ENCODE measurements around the gene RSPRY1.

Gene RSPRY1

DNA sequence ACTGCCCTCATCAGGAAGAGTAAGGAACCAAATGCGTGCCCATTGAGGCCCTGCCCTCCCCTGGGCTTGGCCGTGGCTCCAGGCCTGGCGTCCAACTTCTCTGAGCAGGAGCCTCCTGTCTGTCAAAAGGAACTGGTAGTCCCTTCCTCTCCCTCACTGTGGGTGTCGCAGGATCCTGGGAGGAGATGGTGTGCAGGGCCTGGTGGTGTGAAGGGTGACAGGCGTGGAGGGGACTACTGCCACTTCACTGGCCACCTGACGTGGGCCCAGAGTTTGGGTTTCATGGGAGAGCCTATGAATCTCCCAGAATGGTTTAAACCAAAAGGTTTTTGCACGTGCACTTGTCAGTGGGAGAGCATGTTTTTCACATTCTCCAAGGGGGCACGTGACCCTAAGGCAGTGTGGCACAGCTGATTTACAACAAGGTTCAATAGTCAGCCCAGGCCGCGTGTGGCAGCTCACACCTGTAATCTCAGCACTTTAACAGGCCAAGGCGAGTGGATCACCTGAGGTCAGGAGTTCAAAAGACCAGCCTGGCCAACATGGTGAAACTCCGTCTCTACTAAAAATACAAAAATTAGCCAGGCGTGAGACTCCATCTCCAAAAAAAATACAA is 71.4 kb downstream of the RSPRY1 start:
- no CpG with 5 or more reads among the region's 13 CpGs for WGBS (ENCODE audit: extremely low coverage, insufficient coverage, insufficient read length)
- Histone ChIP-seq H3K4me3 (ENCODE audit: low read depth, low read length) (no peak overlapping the region), H2BK120ac (ENCODE audit: insufficient read depth, low read length, poor library complexity) (no peak overlapping the region), H3K4me2 (ENCODE audit: low read length) (no peak overlapping the region), H3K27me3 (ENCODE audit: insufficient read depth, low read length) (no peaks in the 10 kb centered on the region), H3K4ac (ENCODE audit: low read depth, low read length) (no peak overlapping the region), H3K79me2 (ENCODE audit: control insufficient read depth, insufficient read depth, low read length, poor library complexity) (no peaks in the 10 kb centered on the region), H3K9me3 (ENCODE audit: insufficient read depth, low read depth, low read length) (no peaks in the 10 kb centered on the region), H2BK12ac (ENCODE audit: low read length) (no peak overlapping the region), H3K36me3 (ENCODE audit: control insufficient read depth in 1 of 2, insufficient read depth in 2 of 2, low read length in 2 of 2) (peaks cover 0 to under 1% of the 10 kb centered on the region in 2 experiments), H2AFZ (ENCODE audit: insufficient read depth, low read length, poor library complexity) (no peak overlapping the region), H4K91ac (ENCODE audit: low read depth, low read length) (no peak overlapping the region), H4K12ac (ENCODE audit: low read depth, low read length) (no peak overlapping the region), H3K4me1 (ENCODE audit: control insufficient read depth in 1 of 2, insufficient read depth in 2 of 2, low read length in 2 of 2) (peaks cover 8 to 9% of the 10 kb centered on the region in 2 experiments), H2AK5ac (ENCODE audit: low read length) (no peak overlapping the region), H3K79me1 (ENCODE audit: low read length) (peaks cover 4% of the 10 kb centered on the region), H2BK5ac (ENCODE audit: low read depth, low read length, poor library complexity) (no peak overlapping the region), H3K23ac (ENCODE audit: low read length) (no peak overlapping the region), H3K14ac (ENCODE audit: low read length) (no peak overlapping the region), H4K8ac (ENCODE audit: low read depth, low read length) (no peak overlapping the region), H3K18ac (ENCODE audit: low read length) (no peak overlapping the region), H3K27ac (ENCODE audit: low read depth, low read length) (no peak overlapping the region), H3K9ac (ENCODE audit: low read length) (no peak overlapping the region)
- DNase-seq, result no peak

DNA sequence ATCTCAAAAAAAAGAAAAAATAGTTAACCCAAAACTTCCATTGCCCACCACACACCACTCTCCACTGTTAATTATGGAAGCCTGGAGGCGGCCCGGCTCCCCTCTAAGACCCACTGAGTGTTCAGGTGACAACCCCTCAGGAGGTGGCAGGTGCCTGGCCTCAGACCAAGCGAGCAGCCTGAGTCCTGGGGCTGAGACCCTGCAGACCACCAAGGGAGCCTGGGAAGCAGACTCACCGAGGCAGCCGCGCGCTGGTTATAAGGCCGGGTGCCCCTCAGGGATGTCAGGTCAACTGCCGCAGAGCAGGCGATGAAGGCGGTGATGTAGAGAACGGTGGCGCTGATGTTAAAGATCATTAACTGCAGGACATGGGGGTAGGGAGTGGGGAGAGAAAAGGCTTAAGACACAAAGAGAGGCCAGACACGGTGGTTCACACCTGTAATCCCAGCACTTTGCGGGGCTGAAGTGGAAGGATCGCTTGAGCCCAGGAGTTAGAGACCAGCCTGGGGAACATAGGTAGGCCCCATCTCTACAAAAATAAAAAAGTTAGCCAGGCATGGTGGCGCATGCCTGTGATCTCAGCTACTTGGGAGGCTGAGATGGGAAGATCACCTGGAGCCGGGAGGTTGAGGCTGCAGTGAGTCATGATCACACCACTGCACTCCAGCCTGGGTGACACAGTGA is 72.2 kb downstream of the RSPRY1 start:
- Histone ChIP-seq H3K4ac (ENCODE audit: low read depth, low read length) (no peak overlapping the region), H2AK5ac (ENCODE audit: low read length) (no peak overlapping the region), H3K4me1 (ENCODE audit: control insufficient read depth in 1 of 2, insufficient read depth in 2 of 2, low read length in 2 of 2) (peaks cover 8 to 9% of the 10 kb centered on the region in 2 experiments), H2BK5ac (ENCODE audit: low read depth, low read length, poor library complexity) (no peak overlapping the region), H3K4me3 (ENCODE audit: low read depth, low read length) (no peak overlapping the region), H3K14ac (ENCODE audit: low read length) (no peak overlapping the region), H4K8ac (ENCODE audit: low read depth, low read length) (no peak overlapping the region), H2AFZ (ENCODE audit: insufficient read depth, low read length, poor library complexity) (no peak overlapping the region), H3K4me2 (ENCODE audit: low read length) (no peak overlapping the region), H3K79me2 (ENCODE audit: control insufficient read depth, insufficient read depth, low read length, poor library complexity) (no peaks in the 10 kb centered on the region), H3K79me1 (ENCODE audit: low read length) (peaks cover 4% of the 10 kb centered on the region), H4K12ac (ENCODE audit: low read depth, low read length) (no peak overlapping the region), H3K36me3 (ENCODE audit: control insufficient read depth in 1 of 2, insufficient read depth in 2 of 2, low read length in 2 of 2) (no peaks in the 10 kb centered on the region), H2BK12ac (ENCODE audit: low read length) (no peak overlapping the region), H3K23ac (ENCODE audit: low read length) (no peak overlapping the region), H3K18ac (ENCODE audit: low read length) (no peak overlapping the region), H3K27ac (ENCODE audit: low read depth, low read length) (no peak overlapping the region), H3K27me3 (ENCODE audit: insufficient read depth, low read length) (no peaks in the 10 kb centered on the region), H3K9ac (ENCODE audit: low read length) (no peak overlapping the region), H2BK120ac (ENCODE audit: insufficient read depth, low read length, poor library complexity) (no peak overlapping the region), H3K9me3 (ENCODE audit: insufficient read depth, low read depth, low read length) (no peaks in the 10 kb centered on the region), H4K91ac (ENCODE audit: low read depth, low read length) (no peak overlapping the region)
- WGBS (ENCODE audit: extremely low coverage, insufficient coverage, insufficient read length), result no CpG with 5 or more reads among the region's 18 CpGs
- no peak for DNase-seq

DNA sequence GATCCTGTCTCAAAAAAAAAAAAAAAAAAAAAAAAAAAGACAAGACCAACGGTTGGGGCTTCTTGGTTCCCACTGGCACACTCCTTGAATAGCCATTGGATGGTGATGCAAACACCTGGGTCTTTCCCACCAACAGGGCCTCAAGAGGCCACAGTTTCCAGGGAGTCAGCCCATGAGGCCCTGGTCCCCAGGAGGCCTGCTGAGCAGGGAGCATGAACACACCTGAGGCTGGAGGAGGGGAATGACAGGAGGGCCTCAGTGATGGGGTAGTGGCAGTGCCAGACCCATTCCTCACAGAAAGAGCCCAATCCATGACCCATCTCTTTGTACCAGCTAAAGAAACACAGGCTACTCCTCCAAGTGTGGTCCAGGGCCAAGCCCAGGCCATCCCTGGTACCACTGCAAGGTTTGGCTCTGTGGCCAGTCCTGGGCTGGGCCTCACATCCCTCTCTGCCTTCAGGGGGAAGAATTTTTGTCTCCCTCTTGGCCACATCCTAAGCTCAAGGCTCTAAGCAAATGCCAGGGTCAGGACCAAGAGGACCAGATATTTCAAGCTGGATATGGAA is 72.9 kb downstream of the RSPRY1 start:
- Histone ChIP-seq H2BK120ac (ENCODE audit: insufficient read depth, low read length, poor library complexity) (no peak overlapping the region), H3K18ac (ENCODE audit: low read length) (no peak overlapping the region), H4K91ac (ENCODE audit: low read depth, low read length) (no peak overlapping the region), H3K23ac (ENCODE audit: low read length) (no peak overlapping the region), H3K79me1 (ENCODE audit: low read length) (peaks cover 4% of the 10 kb centered on the region), H4K8ac (ENCODE audit: low read depth, low read length) (no peak overlapping the region), H3K9ac (ENCODE audit: low read length) (no peak overlapping the region), H3K9me3 (ENCODE audit: insufficient read depth, low read depth, low read length) (no peaks in the 10 kb centered on the region), H2BK12ac (ENCODE audit: low read length) (no peak overlapping the region), H3K4me3 (ENCODE audit: low read depth, low read length) (no peak overlapping the region), H3K4me1 (ENCODE audit: control insufficient read depth in 1 of 2, insufficient read depth in 2 of 2, low read length in 2 of 2) (peaks cover 8 to 9% of the 10 kb centered on the region in 2 experiments), H3K4me2 (ENCODE audit: low read length) (no peak overlapping the region), H2AK5ac (ENCODE audit: low read length) (peak overlapping the region; percentile 49), H4K12ac (ENCODE audit: low read depth, low read length) (no peak overlapping the region), H2AFZ (ENCODE audit: insufficient read depth, low read length, poor library complexity) (no peak overlapping the region), H3K27ac (ENCODE audit: low read depth, low read length) (no peak overlapping the region), H3K14ac (ENCODE audit: low read length) (no peak overlapping the region), H2BK5ac (ENCODE audit: low read depth, low read length, poor library complexity) (no peak overlapping the region), H3K27me3 (ENCODE audit: insufficient read depth, low read length) (no peaks in the 10 kb centered on the region), H3K36me3 (ENCODE audit: control insufficient read depth in 1 of 2, insufficient read depth in 2 of 2, low read length in 2 of 2) (no peaks in the 10 kb centered on the region), H3K79me2 (ENCODE audit: control insufficient read depth, insufficient read depth, low read length, poor library complexity) (no peaks in the 10 kb centered on the region), H3K4ac (ENCODE audit: low read depth, low read length) (no peak overlapping the region)
- no peak for DNase-seq
- no CpG with 5 or more reads among the region's 1 CpG for WGBS (ENCODE audit: extremely low coverage, insufficient coverage, insufficient read length)

DNA sequence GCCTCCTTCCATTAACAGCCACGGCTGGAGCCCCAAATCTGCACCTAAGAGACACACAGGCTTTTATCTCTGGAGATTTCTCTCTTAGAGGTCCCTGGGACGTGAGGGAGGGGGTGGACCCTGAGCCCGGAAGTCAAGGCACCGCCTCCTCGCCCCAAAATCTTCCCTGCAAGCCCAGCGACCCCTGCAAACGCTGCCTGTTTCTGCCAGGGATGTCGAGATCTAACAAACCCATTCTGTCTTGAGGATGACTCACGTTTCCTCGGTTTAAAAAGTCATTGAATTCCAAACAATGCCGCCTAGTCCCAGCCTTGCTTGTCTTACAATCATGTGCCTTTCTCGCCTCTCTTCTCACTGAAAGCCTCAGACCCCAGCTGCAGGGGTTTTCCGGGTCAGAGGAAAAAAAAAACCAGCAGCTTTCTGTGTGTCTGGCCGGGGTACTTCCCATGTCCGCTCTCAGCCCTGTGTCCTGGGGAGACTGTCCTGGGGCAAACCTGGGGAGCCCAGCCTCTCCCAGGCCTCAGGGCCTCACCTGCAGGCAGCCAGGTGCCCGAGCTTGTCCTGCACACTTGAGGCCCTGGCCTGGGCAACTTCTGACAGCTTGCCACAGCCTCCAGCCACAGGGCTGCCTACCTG is 74.3 kb downstream of the RSPRY1 start:
- Histone ChIP-seq H3K36me3 (ENCODE audit: control insufficient read depth in 1 of 2, insufficient read depth in 2 of 2, low read length in 2 of 2) (no peaks in the 10 kb centered on the region), H3K4me2 (ENCODE audit: low read length) (peak overlapping the region; percentile 39), H3K9me3 (ENCODE audit: insufficient read depth, low read depth, low read length) (no peaks in the 10 kb centered on the region), H4K91ac (ENCODE audit: low read depth, low read length) (peak overlapping the region; percentile 6), H4K8ac (ENCODE audit: low read depth, low read length) (peak overlapping the region; percentile 50), H3K79me2 (ENCODE audit: control insufficient read depth, insufficient read depth, low read length, poor library complexity) (no peaks in the 10 kb centered on the region), H2BK5ac (ENCODE audit: low read depth, low read length, poor library complexity) (no peak overlapping the region), H3K23ac (ENCODE audit: low read length) (no peak overlapping the region), H2AK5ac (ENCODE audit: low read length) (peak overlapping the region; percentile 57), H3K4me3 (ENCODE audit: low read depth, low read length) (no peak overlapping the region), H2BK120ac (ENCODE audit: insufficient read depth, low read length, poor library complexity) (peak overlapping the region; percentile 55), H3K9ac (ENCODE audit: low read length) (no peak overlapping the region), H3K79me1 (ENCODE audit: low read length) (peaks cover 4% of the 10 kb centered on the region), H3K14ac (ENCODE audit: low read length) (peak overlapping the region; percentile 62), H2BK12ac (ENCODE audit: low read length) (no peak overlapping the region), H3K18ac (ENCODE audit: low read length) (peak overlapping the region; percentile 57), H3K27ac (ENCODE audit: low read depth, low read length) (peak overlapping the region; percentile 83), H2AFZ (ENCODE audit: insufficient read depth, low read length, poor library complexity) (peak overlapping the region; percentile 35), H3K4me1 (ENCODE audit: control insufficient read depth in 1 of 2, insufficient read depth in 2 of 2, low read length in 2 of 2) (peaks cover 8 to 9% of the 10 kb centered on the region in 2 experiments), H4K12ac (ENCODE audit: low read depth, low read length) (no peak overlapping the region), H3K27me3 (ENCODE audit: insufficient read depth, low read length) (no peaks in the 10 kb centered on the region), H3K4ac (ENCODE audit: low read depth, low read length) (no peak overlapping the region)
- no CpG with 5 or more reads among the region's 16 CpGs for WGBS (ENCODE audit: extremely low coverage, insufficient coverage, insufficient read length)
- peak; percentile 21 to 56 for DNase-seq
